Ramos (cell line): ENCODE data around the gene NOS1AP.

Experiments used
- in situ Hi-C: fragments of 300-500 bp; cut with MboI; formaldehyde crosslinking; loops from one replicate; pipeline ENCODE4 v1.14.3; 2022; ENCODE audit warnings: low sequenced_read_pairs; ENCODE audit not compliant: unreplicated experiment

Gene NOS1AP

GRCh38 chr1:162234571-162234970 is 165.1 kb downstream of the NOS1AP start:
- in situ Hi-C loops = no loop called here

- in situ Hi-C loops = no loop called here
These were observed 165.8 kb downstream of the NOS1AP start for GRCh38 chr1:162235241-162235800.

- in situ Hi-C loops = no loop called here
These were observed 166.7 kb downstream of the NOS1AP start for GRCh38 chr1:162236201-162236600.

GRCh38 chr1:162236618-162237017 is 167.1 kb downstream of the NOS1AP start:
- in situ Hi-C loops = no loop called here

GRCh38 chr1:162240577-162240976 is 171.1 kb downstream of the NOS1AP start:
- in situ Hi-C loops = no loop called here

GRCh38 chr1:162242804-162243203 is 173.3 kb downstream of the NOS1AP start:
- in situ Hi-C loops = no loop called here

- in situ Hi-C loops = no loop called here
These were observed 179.5 kb downstream of the NOS1AP start for GRCh38 chr1:162248854-162249535.

- in situ Hi-C loops = no loop called here
These were observed 180.7 kb downstream of the NOS1AP start for GRCh38 chr1:162250004-162250730.

GRCh38 chr1:162251102-162251501 is 181.6 kb downstream of the NOS1AP start:
- in situ Hi-C loops = no loop called here

- in situ Hi-C loops = no loop called here
These were observed 182.7 kb downstream of the NOS1AP start for GRCh38 chr1:162252214-162252613.

- in situ Hi-C loops = no loop called here
These were observed 184.3 kb downstream of the NOS1AP start for GRCh38 chr1:162253790-162254189.

- in situ Hi-C loops = no loop called here
These were observed 186.8 kb downstream of the NOS1AP start for GRCh38 chr1:162256287-162256686.

GRCh38 chr1:162258394-162258793 is 188.9 kb downstream of the NOS1AP start:
- in situ Hi-C loops = no loop called here

- in situ Hi-C loops = no loop called here
These were observed 190.5 kb downstream of the NOS1AP start for GRCh38 chr1:162259894-162260455.

GRCh38 chr1:162264108-162264507 is 194.6 kb downstream of the NOS1AP start:
- in situ Hi-C loops = no loop called here

GRCh38 chr1:162265983-162266382 is 196.5 kb downstream of the NOS1AP start:
- in situ Hi-C loops = no loop called here

- in situ Hi-C loops = no loop called here
These were observed 200.7 kb downstream of the NOS1AP start for GRCh38 chr1:162270016-162270770.

- in situ Hi-C loops = no loop called here
These were observed 202.5 kb downstream of the NOS1AP start for GRCh38 chr1:162271972-162272371.

- in situ Hi-C loops = no loop called here
These were observed 202.9 kb downstream of the NOS1AP start for GRCh38 chr1:162272419-162272818.

GRCh38 chr1:162275622-162276175 is 206.2 kb downstream of the NOS1AP start:
- in situ Hi-C loops = no loop called here
